HG03064 (cell line): ENCODE data around the gene FBXO11.
A peak's percentile ranks its signal among the peaks of the same experiment; 100 is the strongest.
"Not testable (repeated sequence)": the region's sequence is repeated elsewhere in the genome, so short reads cannot be mapped to it uniquely, and the experiment has no call there.

Experiments
- ATAC-seq: cut with Tn5 transposase; IDR thresholded peaks from one replicate; pipeline ENCODE4 v1.9.1; 2021; ENCODE audit warnings: low read depth; ENCODE audit not compliant: unreplicated experiment

The FBXO11 gene

DNA sequence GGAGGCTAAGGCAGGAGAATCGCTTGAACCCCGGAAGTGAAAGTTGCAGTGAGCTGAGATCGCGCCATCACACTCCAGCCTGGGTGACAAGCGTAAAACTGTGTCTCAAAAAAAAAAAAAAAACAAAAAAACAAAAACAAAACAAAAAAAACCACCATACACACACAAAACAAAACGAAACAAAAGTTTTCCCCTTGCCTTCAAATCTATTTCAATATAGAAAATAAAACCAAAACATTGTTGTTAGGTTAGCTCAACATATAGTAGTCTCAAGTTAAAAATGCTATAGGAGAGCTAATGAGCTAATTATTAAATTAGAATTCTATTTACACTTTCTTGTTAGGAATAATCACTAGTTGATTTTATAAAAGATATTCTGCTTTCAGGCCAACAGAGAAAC, 43.3 kb downstream of the FBXO11 start:
- no peak for ATAC-seq

DNA sequence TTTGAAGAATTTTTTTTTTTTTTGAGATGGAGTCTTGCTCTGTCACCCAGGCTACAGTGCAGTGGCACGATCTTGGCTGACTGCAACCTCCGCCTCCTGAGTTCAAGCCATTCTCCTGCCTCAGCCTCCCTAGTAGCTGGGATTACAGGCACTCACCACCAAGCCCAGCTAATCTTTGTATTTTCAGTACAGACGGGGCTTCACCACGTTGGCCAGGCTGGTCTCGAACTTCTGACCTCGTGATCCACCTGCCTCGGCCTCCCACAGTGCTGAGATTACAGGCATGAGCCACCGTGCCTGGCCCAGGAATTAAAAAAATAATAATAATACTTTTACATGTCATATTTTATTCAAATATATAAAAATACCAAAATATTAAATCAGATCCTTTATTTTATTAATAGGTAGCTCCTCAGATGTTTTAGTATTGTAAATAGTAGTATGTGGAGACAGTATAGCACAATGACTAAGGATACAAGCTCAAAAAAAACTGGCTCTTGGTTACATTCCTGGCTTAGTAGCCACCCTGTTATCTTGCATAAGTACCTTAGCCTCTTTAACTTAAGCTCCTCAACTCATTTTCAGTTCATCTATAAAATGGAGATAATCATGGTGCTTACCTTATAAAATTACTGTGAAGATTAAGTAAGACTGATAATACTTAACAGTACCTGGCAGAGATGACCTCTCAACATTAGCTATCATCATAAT, 53.1 kb downstream of the FBXO11 start:
- ATAC-seq: not testable (repeated sequence)

DNA sequence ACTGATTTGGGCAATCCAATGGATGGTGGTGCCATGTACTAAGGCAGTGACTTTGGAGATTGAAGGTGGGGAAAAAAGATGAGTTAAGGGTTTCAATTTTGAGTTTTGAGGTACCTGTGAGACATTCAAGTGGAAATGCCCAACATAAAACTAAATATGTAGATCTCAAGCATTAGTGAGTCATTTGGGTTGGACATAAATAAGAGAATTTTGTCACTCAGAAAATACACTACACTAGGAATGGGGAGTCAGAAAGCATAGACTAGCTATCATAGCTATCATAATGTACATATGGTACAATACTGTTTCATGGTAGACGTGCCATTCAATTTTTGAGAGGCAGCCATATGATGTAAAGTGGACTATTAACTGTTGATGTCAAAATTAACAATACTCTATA, 56.1 kb downstream of the FBXO11 start:
- ATAC-seq: no peak

DNA sequence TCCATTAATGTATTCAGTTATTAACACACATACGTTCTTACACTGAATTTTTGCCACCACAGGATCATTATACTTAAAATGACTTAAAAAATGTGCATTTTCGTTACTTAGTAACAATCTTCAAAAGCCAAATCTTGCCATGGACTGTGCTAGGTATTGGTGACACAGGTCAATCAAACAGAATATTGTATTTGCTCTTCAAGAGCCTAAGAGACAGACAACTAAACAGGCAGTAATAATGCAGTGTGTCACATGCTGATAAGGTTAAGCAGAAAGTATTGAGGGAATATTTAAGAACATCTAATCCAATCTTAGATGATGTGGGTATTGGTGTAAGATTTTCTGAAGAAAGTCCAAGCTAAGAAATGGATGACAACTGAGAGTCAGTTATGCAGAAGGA, 56.9 kb downstream of the FBXO11 start:
- ATAC-seq: no peak

DNA sequence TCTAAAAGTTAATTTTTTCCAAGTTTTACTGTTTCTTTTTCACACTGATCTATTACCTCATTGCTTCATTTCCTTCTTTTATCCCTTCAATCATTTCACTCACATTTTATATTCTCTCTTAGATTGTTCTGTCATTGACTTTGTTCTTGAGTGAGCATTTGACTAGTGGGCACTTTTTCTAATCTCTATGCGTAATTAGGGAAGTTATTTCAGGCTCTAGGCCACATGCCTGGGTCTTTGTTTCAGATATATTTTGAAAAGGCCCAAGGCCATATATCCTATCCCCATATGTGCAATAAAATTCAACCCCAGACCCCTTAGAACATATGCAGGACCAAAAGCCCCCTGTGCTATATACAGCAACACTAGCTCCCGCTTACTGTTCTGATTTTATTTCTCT, 62.1 kb downstream of the FBXO11 start:
- no peak for ATAC-seq

DNA sequence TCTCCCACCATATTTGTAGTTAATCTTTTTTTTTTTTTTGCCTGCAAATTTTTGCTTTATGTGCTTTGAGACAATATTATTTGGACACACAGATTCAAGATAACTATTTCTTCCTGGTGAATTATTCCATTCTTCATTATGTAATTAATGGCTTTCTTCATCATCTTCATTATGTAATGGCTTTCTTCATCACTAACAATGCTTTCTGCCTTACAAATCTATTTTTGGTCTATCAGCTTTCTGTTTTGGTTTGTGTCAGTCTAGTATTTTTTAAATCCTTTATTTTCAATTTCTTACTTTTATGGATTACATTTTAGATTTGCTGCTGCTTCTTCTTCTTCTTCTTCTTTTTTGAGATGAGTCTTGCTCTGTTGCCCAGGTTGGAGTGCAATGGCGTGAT, 62.9 kb downstream of the FBXO11 start:
- no peak for ATAC-seq

DNA sequence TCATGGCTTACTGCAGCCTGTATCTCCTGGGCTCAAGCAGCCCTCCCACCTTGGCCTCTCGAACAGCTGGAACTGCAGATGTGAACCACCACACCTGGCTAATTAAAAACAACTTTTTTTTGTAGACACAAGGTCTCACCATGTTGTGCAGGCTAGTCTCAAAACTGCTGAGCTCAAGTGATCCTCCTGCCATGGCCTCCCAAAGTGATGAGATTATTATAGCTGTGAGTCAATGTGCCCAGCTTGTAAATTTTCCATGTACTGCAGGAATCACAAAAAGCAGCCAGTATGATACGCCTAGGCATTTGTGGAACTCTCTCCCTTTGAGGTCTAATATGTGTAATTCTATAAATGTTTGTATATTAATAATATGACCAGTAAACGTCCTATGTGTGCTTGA, 63.5 kb downstream of the FBXO11 start:
- no peak for ATAC-seq

DNA sequence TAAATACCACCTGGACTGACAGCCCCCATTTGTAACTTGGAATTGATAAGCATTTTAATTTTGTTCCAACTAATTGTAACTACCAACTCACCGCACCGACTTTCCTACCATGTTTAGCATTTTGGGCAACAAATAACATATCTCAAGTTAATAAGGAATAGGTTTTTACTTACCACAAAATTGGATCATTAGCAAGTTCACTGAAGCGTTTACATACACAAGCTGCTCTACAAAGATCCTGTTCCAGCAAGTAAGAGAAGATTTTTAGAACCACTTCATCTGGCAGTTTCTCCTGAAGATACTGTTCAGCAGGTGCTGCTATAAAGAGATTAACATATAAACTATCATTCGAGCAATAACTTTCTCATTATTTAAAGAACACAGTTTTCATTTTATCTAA, 67.6 kb downstream of the FBXO11 start:
- ATAC-seq: no peak

DNA sequence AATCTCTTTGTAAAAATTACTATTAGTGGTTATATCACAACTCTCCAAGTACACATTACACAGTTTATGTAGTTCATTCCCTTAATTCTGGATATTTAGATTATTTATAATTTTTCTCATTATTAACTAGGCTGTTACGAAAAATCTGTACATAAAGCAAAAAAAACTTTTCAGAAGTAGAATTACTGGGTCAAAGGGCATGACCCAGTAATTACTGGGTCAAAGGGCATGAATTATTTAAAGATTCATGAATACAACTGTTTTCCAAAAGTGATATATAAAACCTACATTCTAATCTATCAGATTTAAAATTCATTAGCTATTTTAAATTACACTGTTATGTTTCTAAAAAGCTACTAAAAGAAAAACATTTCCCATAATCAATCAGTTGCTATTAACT, 68.0 kb downstream of the FBXO11 start:
- ATAC-seq: no peak

DNA sequence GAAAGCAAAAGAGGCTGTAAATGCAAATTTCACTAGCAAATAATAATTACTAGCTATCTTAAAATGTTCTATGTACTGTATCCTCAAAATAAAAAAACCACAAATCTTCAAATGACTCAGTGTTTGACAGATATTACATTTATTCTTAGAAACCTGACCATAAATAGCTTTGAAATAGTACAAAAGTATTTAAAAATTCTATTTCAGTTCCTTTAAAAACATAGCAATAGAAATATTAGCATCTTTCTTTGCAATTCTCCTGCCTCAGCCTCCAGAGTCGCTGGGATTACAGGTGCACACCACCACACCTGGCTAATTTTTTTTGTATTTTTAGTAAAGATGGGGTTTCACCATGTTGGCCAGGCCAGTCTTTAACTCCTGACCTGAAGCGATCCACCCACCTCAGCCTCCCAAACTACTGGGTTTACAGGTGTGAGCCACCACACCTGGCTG, 72.8 kb downstream of the FBXO11 start:
- peak; percentile 78 for ATAC-seq

DNA sequence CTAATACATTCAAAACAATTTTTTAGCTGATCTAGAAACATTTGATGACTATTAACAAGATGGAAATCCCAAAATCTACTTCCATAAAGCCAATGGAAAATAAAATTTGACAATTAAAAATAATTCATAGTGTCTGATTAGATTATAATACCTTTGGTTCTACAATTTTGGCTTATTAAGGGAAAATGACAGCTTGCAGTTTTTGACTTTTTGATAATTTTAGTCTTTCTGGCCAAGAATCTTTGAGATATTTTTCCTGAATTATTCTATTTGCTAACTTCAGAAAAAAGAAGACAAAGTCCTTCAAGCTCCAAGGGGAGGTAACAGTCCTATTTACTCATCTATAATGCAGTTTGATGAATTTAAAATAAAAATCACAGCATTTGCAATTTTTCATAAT, 83.8 kb downstream of the FBXO11 start:
- ATAC-seq: no peak

DNA sequence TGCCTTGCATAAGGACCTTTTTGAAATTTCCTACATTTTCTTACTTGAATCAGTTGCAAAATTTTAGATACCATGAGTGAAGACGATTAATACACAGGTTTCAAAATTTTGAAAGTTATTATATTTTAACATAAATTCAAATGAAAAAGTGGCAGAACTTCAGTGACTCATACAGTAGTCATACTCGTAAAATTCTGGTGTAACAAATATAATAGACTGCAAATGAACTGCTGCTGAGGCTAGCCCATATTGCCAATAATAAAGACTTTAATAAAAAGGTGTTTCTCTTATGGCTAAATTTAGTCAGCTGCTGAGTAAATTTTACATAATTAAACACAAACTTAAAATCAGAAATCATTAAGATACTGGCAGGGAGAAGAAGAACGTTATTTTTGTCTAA, 86.5 kb downstream of the FBXO11 start:
- ATAC-seq: no peak

DNA sequence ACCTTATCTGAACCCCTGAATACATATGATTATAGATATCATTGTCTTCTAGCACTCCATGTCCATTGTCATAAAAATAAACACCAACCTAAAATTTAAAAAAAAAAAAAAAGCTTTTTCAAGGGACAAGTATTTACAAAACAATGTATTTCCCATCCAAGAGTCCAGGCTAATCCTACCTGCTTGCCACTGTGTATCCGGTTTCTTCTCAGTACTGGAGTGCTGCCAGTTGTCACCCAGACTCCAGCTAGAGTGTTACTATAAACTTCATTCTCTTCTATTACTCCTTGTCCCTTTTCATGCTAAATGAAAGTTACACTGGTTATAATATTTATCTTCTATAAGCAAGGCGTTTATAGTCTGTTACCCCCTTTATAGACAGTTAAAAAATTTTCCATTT, 87.5 kb downstream of the FBXO11 start:
- no peak for ATAC-seq

DNA sequence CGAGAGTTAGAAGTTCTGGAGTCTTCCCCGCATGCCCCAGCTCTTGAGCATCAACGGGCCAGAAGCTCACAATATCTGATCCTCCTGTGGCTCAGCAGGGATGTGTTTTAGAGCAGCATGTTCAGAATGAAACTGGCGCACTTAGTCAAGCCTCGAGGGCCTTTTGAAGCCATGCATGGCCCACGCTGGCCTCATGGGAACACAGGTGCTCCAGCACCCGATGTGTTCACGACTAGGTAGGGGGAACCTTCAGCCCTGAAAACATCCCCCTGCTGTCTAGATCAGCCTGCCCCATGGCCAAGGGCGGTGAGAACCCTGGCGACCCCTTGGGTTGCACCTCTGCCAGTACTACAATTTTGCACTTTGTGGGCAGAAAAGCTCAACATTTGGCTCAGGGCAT, 90.5 kb downstream of the FBXO11 start:
- no peak for ATAC-seq

DNA sequence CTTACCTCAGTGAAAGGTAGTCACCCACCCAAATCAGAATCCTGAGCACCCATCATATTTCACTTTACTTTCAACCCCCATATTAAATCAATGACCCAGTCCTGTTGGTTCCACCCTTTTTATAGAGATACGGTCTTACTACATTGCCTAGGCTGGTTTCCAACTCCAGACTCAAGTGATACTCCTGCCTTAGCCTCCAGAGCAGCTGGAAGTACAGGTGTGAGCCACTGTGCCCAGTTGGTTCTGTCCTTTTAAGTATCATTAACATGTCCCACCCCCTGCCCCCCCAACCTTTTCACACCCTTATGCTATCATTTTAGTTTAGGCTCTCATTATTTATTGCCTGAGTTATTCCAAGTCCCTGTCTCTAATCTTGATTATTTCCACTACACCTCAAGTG, 94.6 kb downstream of the FBXO11 start:
- no peak for ATAC-seq

DNA sequence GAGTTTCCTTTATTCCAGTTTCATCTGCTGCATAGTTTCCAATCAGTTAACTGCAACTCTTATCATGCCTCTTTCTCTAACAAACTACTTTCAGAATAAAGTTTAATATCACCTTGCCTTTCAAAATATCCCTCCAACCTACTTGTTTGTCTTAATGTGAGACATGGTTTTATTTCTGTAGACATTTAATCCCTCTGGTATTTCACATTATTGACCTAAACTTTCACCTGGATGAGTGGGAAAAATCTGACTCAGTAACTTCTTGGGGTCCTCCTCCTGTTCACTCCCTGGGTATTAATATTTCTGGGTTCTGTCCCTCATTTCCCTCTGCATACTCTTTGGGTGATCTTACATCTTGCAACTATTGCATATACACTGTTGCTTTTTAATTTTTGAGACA, 95.4 kb downstream of the FBXO11 start:
- no peak for ATAC-seq

DNA sequence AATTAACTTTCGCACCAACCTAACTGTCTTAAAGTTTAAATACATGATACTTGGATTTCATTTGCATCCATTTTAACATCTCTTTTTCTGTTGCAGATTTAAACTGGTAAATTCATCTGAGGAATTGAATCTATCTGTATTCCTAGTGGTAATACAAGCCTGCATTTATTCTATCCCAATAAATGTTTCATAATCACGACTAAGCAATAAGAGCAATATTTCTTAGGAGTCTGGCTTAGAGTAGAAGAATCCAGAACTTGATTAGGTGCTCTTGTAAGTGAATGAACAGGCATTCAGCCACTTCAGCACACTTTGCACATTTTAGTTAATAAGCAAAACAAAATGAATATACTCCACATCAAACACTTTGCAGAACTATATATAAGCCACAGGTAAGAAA, 96.4 kb downstream of the FBXO11 start:
- no peak for ATAC-seq

DNA sequence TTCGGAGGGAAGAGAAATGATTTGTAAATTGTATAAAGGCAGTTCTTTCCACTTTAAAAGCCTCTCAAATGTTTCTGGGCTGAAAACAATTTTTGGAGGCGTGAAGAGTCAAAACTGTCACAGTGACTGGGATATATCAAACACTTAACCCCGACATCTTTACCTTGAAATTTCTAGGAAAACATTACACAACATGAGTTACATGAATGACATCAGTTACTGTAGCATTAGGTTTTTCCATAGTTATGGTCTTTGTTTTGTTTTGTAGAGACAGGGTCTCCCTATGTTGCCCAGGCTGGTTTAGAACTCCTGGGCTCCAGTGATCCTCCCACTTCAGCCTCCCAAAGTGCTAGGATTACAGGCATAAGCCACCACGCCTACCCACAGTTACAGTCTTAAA, 97.7 kb downstream of the FBXO11 start:
- ATAC-seq: no peak

DNA sequence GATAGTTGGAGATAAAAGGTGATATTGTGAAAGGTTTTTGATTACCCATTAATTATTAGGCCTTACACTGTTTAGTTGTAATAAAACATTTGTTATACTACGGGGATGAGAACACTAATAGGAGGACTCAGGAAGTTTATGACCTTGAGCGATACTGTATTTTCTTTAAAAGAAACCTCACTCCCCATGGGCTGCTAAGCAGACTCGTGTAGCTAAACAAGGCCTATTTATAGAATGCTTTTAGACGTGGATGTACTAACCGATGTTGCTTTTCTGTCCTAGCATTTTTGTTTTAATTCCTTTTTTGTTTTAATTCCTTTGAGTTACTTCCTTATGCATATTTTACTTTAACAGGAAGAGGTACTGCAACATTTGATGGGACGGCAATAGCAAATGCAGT, 100.4 kb downstream of the FBXO11 start:
- no peak for ATAC-seq

DNA sequence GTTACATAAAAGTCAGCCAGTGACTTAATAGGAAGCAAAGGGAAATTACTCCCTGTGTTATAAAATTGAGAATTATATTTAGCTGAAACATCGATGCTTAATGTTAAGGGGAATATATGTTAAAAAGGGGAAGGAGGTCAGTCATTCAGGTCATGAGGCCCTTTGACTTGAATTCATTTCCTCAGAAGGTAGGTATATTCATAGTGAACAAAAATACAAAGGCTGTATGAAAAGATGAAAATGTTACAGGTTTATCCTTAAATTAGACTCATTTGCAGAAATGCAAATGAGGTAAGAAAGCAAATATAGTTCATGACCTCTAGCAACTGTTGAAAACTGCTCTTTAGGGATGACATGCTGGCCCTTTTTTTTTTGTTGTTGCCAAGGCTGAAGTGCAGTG, 102.5 kb downstream of the FBXO11 start:
- no peak for ATAC-seq

DNA sequence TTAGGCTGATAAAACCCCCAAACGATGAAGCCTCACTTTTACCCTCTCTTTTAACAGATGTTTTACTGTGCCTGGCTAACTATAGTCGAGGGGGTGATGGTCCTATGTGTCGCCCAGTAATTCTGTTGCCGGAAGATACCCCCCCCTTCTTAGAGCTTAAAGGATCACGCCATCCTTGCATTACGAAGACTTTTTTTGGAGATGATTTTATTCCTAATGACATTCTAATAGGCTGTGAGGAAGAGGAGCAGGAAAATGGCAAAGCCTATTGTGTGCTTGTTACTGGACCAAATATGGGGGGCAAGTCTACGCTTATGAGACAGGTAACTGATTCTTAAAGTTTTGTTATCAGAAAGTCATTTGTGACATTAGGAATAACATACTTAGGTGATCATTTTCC, 102.9 kb downstream of the FBXO11 start:
- ATAC-seq: no peak

DNA sequence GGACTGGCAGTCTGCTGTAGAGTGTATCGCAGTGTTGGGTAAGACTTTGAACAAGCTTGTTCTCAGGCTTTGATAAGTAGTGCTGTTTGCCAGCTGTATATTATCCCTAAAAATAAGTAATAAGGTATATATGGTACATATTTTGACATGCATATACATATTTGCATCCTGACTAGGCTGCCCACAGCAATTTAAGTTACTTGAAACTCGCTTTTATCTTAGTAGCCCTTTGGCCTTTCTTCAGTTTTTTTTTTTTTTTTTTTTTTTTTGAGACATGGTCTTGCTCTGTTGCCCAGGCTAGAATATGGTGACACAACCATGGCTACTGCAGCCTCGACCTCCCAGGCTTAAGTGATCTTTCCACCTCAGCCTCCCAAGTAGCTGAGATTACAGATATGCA, 105.2 kb downstream of the FBXO11 start:
- no peak for ATAC-seq

DNA sequence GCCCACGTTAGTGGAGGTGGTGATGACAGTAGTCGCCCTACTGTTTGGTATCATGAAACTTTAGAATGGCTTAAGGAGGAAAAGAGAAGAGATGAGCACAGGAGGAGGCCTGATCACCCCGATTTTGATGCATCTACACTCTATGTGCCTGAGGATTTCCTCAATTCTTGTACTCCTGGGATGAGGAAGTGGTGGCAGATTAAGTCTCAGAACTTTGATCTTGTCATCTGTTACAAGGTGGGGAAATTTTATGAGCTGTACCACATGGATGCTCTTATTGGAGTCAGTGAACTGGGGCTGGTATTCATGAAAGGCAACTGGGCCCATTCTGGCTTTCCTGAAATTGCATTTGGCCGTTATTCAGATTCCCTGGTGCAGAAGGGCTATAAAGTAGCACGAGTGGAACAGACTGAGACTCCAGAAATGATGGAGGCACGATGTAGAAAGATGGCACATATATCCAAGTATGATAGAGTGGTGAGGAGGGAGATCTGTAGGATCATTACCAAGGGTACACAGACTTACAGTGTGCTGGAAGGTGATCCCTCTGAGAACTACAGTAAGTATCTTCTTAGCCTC, 107.2 kb downstream of the FBXO11 start:
- no peak for ATAC-seq
